ENCODE results near the gene NMNAT2. TPM values are rescaled to one million over a fixed set of nuclear protein-coding genes. Genes with fewer than 3 reads are reported as not detected.

NMNAT2 gene
- total RNA-seq, 1 experiment from 2014 or later = 0.39 TPM

DNA sequence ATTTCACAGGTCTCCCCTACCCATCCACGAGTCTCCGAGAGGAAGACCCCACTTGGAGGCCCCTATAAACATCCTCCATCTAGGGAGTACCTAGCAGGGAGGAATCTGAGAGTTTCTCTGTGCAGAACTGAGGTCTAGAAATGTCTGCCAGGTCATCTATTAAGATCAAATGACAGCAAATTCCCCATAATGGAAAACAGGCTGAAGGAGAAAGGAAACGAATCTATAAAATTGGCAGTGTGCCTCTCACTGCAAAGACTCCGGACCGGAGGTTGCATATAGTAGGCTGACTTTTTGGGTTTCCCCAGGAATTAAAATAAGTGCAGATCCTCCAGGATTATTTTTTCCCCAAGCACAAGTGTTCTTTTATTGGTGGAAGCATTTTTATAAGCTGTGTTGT lies 57.7 kb downstream of the NMNAT2 start:
- no peak overlapping the region for H3K27ac ChIP-seq (ENCODE audit: low read length)
- BruUV-seq (replicated peaks) = no TSS peak
- peaks cover 4% of the 10 kb centered on the region; the same call in 1 of the 2 replicates for H3K27me3 ChIP-seq (ENCODE audit: control insufficient read depth, insufficient read depth, low read length)
- ChIA-PET POLR2A (no interaction called here), CTCF (no interaction called here)
- no peaks in the 10 kb centered on the region for H3K36me3 ChIP-seq (ENCODE audit: control insufficient read depth, insufficient read depth, low read length)
- DNase-seq (ENCODE audit: low read depth, low spot score) = no peak
- no peaks in the 10 kb centered on the region for H3K9me3 ChIP-seq (ENCODE audit: control insufficient read depth, insufficient read depth, low read depth, low read length)
- in situ Hi-C loops (cut with HindIII; ENCODE audit: low pct_unique_long_range_greater_than_20kb, low sequenced_read_pairs) = no loop called here
- intact Hi-C loops (cut with micrococcal nuclease; ENCODE audit: unreplicated experiment) = no loop called here
- H3K4me3 ChIP-seq (ENCODE audit: low read depth in 2 of 2, low read length in 2 of 2) = no peak overlapping the region
- ATAC-seq = no peak
- no peak for TF ChIP-seq SIN3A (IDR thresholded peaks at IDR 0.05; ENCODE audit: borderline replicate concordance, insufficient read depth, low read depth, low read length)
- TF ChIP-seq, protein P1, sequence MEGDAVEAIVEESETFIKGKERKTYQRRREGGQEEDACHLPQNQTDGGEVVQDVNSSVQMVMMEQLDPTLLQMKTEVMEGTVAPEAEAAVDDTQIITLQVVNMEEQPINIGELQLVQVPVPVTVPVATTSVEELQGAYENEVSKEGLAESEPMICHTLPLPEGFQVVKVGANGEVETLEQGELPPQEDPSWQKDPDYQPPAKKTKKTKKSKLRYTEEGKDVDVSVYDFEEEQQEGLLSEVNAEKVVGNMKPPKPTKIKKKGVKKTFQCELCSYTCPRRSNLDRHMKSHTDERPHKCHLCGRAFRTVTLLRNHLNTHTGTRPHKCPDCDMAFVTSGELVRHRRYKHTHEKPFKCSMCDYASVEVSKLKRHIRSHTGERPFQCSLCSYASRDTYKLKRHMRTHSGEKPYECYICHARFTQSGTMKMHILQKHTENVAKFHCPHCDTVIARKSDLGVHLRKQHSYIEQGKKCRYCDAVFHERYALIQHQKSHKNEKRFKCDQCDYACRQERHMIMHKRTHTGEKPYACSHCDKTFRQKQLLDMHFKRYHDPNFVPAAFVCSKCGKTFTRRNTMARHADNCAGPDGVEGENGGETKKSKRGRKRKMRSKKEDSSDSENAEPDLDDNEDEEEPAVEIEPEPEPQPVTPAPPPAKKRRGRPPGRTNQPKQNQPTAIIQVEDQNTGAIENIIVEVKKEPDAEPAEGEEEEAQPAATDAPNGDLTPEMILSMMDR (IDR thresholded peaks at IDR 0.05) = no peak
- TF ChIP-seq POLR2AphosphoS5 (IDR thresholded peaks at IDR 0.05; ENCODE audit: low read depth, low read length) = no peak
- TF ChIP-seq, protein P2, sequence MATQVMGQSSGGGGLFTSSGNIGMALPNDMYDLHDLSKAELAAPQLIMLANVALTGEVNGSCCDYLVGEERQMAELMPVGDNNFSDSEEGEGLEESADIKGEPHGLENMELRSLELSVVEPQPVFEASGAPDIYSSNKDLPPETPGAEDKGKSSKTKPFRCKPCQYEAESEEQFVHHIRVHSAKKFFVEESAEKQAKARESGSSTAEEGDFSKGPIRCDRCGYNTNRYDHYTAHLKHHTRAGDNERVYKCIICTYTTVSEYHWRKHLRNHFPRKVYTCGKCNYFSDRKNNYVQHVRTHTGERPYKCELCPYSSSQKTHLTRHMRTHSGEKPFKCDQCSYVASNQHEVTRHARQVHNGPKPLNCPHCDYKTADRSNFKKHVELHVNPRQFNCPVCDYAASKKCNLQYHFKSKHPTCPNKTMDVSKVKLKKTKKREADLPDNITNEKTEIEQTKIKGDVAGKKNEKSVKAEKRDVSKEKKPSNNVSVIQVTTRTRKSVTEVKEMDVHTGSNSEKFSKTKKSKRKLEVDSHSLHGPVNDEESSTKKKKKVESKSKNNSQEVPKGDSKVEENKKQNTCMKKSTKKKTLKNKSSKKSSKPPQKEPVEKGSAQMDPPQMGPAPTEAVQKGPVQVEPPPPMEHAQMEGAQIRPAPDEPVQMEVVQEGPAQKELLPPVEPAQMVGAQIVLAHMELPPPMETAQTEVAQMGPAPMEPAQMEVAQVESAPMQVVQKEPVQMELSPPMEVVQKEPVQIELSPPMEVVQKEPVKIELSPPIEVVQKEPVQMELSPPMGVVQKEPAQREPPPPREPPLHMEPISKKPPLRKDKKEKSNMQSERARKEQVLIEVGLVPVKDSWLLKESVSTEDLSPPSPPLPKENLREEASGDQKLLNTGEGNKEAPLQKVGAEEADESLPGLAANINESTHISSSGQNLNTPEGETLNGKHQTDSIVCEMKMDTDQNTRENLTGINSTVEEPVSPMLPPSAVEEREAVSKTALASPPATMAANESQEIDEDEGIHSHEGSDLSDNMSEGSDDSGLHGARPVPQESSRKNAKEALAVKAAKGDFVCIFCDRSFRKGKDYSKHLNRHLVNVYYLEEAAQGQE (IDR thresholded peaks at IDR 0.05; ENCODE audit: insufficient read depth in 1 of 2, low read depth in 2 of 2, low read length in 1 of 2) = no peak
- no peak for TF ChIP-seq TCF7L2 (IDR thresholded peaks at IDR 0.05; ENCODE audit: low read depth, low read length)
- no peaks in the 10 kb centered on the region for H3K4me1 ChIP-seq (ENCODE audit: control insufficient read depth, insufficient read depth, low read length)

DNA sequence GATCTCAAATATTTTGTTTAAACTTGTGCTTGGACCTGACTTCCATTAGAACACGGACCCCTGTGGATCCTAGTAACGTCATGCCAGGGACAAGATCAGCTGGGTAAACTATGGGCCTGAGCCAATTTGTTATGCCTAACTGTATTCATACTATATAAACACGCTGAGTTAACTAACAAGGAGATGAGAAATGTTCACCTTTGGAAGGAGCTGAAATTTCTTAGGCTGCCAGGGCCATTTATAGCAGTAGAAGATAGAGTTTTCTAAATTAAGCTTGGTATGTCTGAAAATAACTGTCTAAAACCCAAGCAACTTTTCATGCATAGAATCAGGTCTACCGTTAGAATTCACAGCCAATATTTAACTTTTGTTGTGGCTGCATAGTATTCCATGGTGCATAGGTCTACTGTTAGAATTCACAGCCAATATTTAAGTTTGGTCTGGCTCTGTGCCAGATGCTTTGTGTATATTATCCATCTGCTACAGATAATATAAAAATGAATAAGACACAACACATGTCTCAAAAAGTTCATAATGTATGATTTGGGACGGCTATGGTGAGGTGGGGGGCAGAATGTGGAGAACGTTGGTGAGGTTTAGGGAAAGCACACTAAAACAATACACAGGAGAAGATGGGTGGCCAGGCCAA lies 61.5 kb downstream of the NMNAT2 start:
- intact Hi-C loops (cut with micrococcal nuclease; ENCODE audit: unreplicated experiment) (no loop called here), in situ Hi-C loops (cut with HindIII; ENCODE audit: low pct_unique_long_range_greater_than_20kb, low sequenced_read_pairs) (no loop called here)
- DNase-seq (ENCODE audit: low read depth, low spot score) (no peak), ATAC-seq (no peak)
- ChIA-PET CTCF (no interaction called here), POLR2A (no interaction called here)
- TF ChIP-seq TCF7L2 (IDR thresholded peaks at IDR 0.05; ENCODE audit: low read depth, low read length) (no peak), POLR2AphosphoS5 (IDR thresholded peaks at IDR 0.05; ENCODE audit: low read depth, low read length) (no peak), SIN3A (IDR thresholded peaks at IDR 0.05; ENCODE audit: borderline replicate concordance, insufficient read depth, low read depth, low read length) (no peak)
- TF ChIP-seq, protein P1 (IDR thresholded peaks at IDR 0.05) = no peak
- TF ChIP-seq, protein P2 (IDR thresholded peaks at IDR 0.05; ENCODE audit: insufficient read depth in 1 of 2, low read depth in 2 of 2, low read length in 1 of 2) = no peak
- Histone ChIP-seq H3K27ac (ENCODE audit: low read length) (no peak overlapping the region), H3K36me3 (ENCODE audit: control insufficient read depth, insufficient read depth, low read length) (no peaks in the 10 kb centered on the region), H3K4me3 (ENCODE audit: low read depth in 2 of 2, low read length in 2 of 2) (no peak overlapping the region), H3K4me1 (ENCODE audit: control insufficient read depth, insufficient read depth, low read length) (no peaks in the 10 kb centered on the region), H3K27me3 (ENCODE audit: control insufficient read depth, insufficient read depth, low read length) (peaks cover 4% of the 10 kb centered on the region; the same call in 1 of the 2 replicates), H3K9me3 (ENCODE audit: control insufficient read depth, insufficient read depth, low read depth, low read length) (no peaks in the 10 kb centered on the region)
- BruUV-seq (replicated peaks) = no TSS peak

All from Panc1 (cell line).